Astrocyte (in vitro differentiated cells and primary cell): ENCODE data around the gene CLEC16A.

ENCODE experiments used
- CTCF ChIP-seq: IDR thresholded peaks from 2 replicates; pipeline ENCODE4 v1.5.1; 2011; ENCODE audit warnings: low read depth, mild to moderate bottlenecking, inconsistent platforms, low read length, moderate library complexity; ENCODE audit not compliant: insufficient read depth
- EZH2 ChIP-seq: IDR thresholded peaks from 2 replicates; pipeline ENCODE4 v1.6.1; 2012; ENCODE audit warnings: mild to moderate bottlenecking, low read length, inconsistent platforms; ENCODE audit not compliant: insufficient read depth

GRCh38 chr16:11215935-11216556 is 271.7 kb downstream of the CLEC16A start:
- TF ChIP-seq CTCF (no peak), EZH2 (no peak)
